HFFc6 (cell line): Measurements from ENCODE around the gene GAMT. TPM values are rescaled to one million over a fixed set of nuclear protein-coding genes. Genes with fewer than 3 reads are reported as not detected.

Experiments
- DNase-seq: peaks from one replicate; pipeline ENCODE4 v3.0.0-alpha.2; 2018
- H3K27ac Mint-ChIP-seq: 2 replicates; pipeline ENCODE4 v1.8.0; 2020; ENCODE audit warnings: mild to moderate bottlenecking, mixed read lengths
- H3K27me3 Mint-ChIP-seq: 2 replicates; pipeline ENCODE4 v1.8.0; 2021; ENCODE audit warnings: mild to moderate bottlenecking, moderate library complexity, mixed read lengths; ENCODE audit not compliant: insufficient read depth
- H3K36me3 Mint-ChIP-seq: 2 replicates; pipeline ENCODE4 v1.8.0; 2021; ENCODE audit warnings: low read depth, mixed read lengths
- H3K4me1 Mint-ChIP-seq: 2 replicates; pipeline ENCODE4 v1.8.0; 2020; ENCODE audit warnings: low read depth, mixed read lengths
- H3K4me3 Mint-ChIP-seq: 2 replicates; pipeline ENCODE4 v1.8.0; 2020; ENCODE audit warnings: mild to moderate bottlenecking, moderate library complexity, mixed read lengths
- H3K9me3 Mint-ChIP-seq: 2 replicates; pipeline ENCODE4 v1.8.0; 2020; ENCODE audit warnings: mild to moderate bottlenecking, mixed read lengths
- total RNA-seq, 6 experiments: library from RNA; stranded (reverse); fragmentation: NEBNext Ultra II Directional; extraction: Animal tissue kit (Norgen Biotek cat#: 25700); gene quantifications; 2 replicates in 1 of 6; 3 replicates in 5 of 6; pipeline ENCODE4 v1.2.3, GENCODE V29; 2021
- TF ChIP-seq, protein P1 (sequence below): fragments of 200-600 bp; sonication (generic); IDR thresholded peaks from 2 replicates; pipeline ENCODE4 v1.5.0; 2021; ENCODE audit warnings: antibody characterized with exemption, mild to moderate bottlenecking

GAMT gene
- total RNA-seq, 6 experiments from 2014 or later: 55.2 to 71.3 (median 67.7) TPM

DNA sequence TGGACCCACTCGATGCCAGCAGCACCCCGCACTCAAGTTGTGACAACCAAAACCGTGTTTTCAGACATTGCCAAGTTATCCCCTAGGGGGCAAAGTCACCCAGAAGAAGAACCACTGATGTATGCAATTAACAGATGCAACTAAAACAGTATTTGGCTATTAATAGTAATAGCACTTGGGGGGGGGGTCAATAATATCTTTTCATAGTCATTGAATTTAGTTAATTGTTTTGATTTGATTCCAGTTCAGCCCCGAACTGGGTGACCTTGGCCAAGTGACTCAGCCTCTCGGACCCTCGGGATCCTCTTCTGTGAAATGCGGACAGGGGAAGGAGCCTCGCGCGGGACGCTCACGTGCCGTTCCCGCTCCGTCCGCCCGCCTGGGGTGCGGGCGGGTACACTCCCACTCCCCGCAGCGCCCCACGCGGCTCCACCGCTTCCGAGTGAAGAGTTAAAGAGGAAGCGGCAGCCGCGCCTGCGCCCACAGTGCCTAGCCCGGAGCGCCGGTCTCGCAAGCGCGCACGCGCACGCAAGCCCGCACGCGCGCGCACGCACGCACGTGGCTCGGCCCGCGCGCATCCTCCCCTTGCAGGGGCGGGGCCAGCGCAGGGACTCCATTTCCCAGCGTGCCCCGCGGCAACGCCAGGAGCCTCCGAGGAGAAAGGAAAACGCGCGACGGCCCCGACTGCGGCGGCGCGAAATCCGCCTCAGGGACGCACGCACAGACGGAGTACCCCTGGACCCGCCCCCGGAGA is 5.6 kb upstream of the GAMT start:
- Mint-ChIP-seq H3K36me3 (peaks cover 6% of the 10 kb centered on the region), H3K27ac (peak overlapping the region; percentile 68), H3K4me3 (peak overlapping the region; percentile 80), H3K4me1 (peaks cover 48% of the 10 kb centered on the region), H3K9me3 (no peaks in the 10 kb centered on the region), H3K27me3 (no peaks in the 10 kb centered on the region)
- TF ChIP-seq, protein P1, sequence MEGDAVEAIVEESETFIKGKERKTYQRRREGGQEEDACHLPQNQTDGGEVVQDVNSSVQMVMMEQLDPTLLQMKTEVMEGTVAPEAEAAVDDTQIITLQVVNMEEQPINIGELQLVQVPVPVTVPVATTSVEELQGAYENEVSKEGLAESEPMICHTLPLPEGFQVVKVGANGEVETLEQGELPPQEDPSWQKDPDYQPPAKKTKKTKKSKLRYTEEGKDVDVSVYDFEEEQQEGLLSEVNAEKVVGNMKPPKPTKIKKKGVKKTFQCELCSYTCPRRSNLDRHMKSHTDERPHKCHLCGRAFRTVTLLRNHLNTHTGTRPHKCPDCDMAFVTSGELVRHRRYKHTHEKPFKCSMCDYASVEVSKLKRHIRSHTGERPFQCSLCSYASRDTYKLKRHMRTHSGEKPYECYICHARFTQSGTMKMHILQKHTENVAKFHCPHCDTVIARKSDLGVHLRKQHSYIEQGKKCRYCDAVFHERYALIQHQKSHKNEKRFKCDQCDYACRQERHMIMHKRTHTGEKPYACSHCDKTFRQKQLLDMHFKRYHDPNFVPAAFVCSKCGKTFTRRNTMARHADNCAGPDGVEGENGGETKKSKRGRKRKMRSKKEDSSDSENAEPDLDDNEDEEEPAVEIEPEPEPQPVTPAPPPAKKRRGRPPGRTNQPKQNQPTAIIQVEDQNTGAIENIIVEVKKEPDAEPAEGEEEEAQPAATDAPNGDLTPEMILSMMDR: peak; percentile 74
- peak; percentile 97 for DNase-seq

DNA sequence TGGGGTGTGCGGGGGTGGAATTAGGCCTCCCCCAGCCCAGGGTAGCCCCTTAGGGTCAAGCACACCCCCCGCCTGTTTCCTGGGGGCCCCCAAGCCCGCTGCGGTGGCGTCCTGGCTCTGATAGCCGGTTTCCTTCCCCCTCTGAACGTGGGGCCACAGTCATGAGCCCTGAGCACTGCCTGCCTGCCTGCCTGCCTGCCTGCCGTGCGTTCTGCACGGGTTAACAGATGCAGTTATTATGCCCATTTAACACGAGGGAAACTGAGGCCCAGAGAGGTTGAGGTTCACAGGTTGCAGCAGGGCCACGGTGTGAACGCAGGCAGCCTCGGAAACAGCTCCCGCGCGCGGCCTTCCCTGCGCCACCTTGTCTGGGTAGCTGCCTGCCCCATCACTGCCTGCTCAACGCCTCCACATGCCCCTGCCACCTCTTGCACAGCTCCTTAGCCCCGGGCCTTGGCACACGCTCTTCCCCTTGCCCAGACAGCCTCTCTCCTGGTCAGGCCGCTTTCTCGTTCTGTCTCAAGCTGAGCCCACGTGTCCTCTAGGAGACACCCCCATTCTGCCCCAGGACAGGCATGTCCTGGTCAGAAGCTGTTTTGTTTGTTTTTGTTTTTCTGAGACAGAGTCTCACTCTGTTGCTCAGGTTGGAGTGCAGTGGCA is 1.2 kb upstream of the GAMT start:
- Mint-ChIP-seq H3K27me3 (0 out of 2 replicates have a peak, but pooled peaks cover under 1% of the 10 kb centered on the region), H3K9me3 (no peaks in the 10 kb centered on the region), H3K27ac (peak overlapping the region; percentile 25; the same call in 1 of the 2 replicates), H3K4me3 (peak overlapping the region; percentile 68), H3K4me1 (peaks cover 20% of the 10 kb centered on the region), H3K36me3 (no peaks in the 10 kb centered on the region; the same call in 1 of the 2 replicates)
- no peak for DNase-seq
- TF ChIP-seq, protein P1: no peak

DNA sequence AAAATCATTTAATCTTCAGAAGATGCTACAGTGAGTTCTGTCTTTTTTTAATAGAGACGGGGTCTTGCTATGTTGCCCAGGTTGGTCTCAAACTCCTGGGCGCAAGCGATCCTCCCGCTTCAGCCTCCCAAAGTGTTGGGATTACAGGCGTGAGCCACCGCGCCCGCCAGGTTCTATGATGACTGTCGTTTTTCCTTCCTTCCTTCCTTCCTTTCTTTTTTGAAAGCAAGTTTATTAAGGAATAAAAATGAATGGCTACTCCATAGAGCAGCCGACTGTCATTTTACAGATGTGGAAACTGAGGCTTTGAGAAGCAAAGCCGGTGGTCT is 511 bp upstream of the GAMT start:
- Mint-ChIP-seq H3K9me3 (no peaks in the 10 kb centered on the region), H3K27ac (no peak overlapping the region; the same call in 1 of the 2 replicates), H3K4me1 (peaks cover 20% of the 10 kb centered on the region), H3K27me3 (0 out of 2 replicates have a peak, but pooled peaks cover 1% of the 10 kb centered on the region), H3K36me3 (no peaks in the 10 kb centered on the region; the same call in 1 of the 2 replicates), H3K4me3 (peak overlapping the region; percentile 42)
- TF ChIP-seq, protein P1: no peak
- DNase-seq: no peak

DNA sequence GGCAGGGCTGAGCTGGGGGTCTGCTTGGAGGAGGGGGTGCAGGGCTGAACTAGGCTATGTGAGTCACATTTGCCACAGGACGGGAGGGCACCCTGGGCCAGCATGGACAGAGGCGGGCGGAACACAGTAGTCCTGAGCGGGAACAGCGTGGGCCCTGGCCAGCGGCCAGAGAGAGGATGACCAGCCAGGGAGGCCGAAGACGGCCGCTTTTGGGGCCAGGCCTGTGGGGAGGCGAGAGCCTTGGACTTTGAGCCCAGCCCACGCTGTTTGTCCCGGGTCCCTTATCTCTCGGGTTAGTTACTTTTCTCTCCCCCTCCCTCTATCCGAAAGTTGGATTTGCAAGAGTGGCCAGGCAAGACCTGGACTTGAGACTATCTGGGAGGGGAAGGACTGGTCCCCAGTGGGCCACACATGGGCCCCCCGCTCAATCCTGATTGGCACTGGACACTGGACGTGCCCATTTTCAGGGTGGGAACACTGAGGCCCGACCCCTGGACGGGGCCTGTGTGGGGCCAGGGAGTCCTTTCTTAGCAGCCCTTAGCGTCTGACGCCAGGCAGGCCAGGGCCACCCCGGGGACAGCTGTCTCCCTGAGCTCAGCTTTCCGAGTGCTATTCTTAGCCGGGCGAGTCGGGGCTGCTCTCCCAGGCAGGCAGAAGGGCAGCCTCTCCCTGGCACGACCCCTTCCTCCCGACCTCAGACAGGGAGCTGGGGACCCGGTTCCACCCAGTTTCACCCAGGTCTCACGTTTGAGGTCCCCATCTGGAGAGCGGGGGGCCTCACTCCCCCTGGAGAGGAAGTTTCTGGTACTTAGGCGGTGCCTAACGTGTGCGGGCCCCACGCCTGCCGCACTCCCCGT is 833 bp downstream of the GAMT start:
- TF ChIP-seq, protein P1: no peak
- H3K27me3 Mint-ChIP-seq: 0 out of 2 replicates have a peak, but pooled peaks cover 1% of the 10 kb centered on the region
- no peaks in the 10 kb centered on the region for H3K9me3 Mint-ChIP-seq
- no peaks in the 10 kb centered on the region; the same call in 1 of the 2 replicates for H3K36me3 Mint-ChIP-seq
- peak overlapping the region; percentile 80 for H3K4me3 Mint-ChIP-seq
- H3K4me1 Mint-ChIP-seq: peaks cover 15% of the 10 kb centered on the region
- H3K27ac Mint-ChIP-seq: peak overlapping the region; percentile 42; the same call in 1 of the 2 replicates
- peak; percentile 27 for DNase-seq

DNA sequence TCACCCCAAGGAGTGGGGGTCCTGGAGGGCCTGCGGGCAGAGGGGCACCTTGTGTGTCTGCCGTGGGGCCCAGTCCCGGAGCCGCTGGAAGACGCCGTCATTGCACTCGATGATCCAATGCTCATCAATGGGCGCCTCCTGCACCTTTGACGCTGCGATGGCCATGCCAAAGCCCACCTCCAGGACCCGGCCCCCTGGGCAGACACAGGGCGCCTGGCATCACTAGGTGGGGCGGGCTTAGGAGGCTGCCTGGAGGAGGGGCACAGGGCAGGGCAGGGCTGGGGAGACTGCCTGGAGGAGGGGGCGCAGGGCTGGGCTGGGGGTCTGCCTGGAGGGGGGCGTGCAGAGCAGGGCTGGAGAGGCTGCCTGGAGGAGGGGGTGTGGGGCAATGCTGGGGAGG is 1.6 kb downstream of the GAMT start:
- Mint-ChIP-seq H3K4me3 (no peak overlapping the region), H3K27me3 (0 out of 2 replicates have a peak, but pooled peaks cover 1% of the 10 kb centered on the region), H3K4me1 (peaks cover 15% of the 10 kb centered on the region), H3K9me3 (no peaks in the 10 kb centered on the region), H3K27ac (no peak overlapping the region), H3K36me3 (no peaks in the 10 kb centered on the region; the same call in 1 of the 2 replicates)
- no peak for DNase-seq
- TF ChIP-seq, protein P1: no peak
